HG03103 (cell line): ENCODE results near the gene FAM43B.
A peak's percentile ranks its signal among the peaks of the same experiment; 100 is the strongest.
"Not testable (repeated sequence)": the region's sequence is repeated elsewhere in the genome, so short reads cannot be mapped to it uniquely, and the experiment has no call there.

Source experiments
- ATAC-seq: cut with Tn5 transposase; IDR thresholded peaks from one replicate; pipeline ENCODE4 v1.9.1; 2021; ENCODE audit warnings: low read depth; ENCODE audit not compliant: unreplicated experiment

Gene FAM43B, protein sequence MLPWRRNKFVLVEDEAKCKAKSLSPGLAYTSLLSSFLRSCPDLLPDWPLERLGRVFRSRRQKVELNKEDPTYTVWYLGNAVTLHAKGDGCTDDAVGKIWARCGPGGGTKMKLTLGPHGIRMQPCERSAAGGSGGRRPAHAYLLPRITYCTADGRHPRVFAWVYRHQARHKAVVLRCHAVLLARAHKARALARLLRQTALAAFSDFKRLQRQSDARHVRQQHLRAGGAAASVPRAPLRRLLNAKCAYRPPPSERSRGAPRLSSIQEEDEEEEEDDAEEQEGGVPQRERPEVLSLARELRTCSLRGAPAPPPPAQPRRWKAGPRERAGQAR

DNA sequence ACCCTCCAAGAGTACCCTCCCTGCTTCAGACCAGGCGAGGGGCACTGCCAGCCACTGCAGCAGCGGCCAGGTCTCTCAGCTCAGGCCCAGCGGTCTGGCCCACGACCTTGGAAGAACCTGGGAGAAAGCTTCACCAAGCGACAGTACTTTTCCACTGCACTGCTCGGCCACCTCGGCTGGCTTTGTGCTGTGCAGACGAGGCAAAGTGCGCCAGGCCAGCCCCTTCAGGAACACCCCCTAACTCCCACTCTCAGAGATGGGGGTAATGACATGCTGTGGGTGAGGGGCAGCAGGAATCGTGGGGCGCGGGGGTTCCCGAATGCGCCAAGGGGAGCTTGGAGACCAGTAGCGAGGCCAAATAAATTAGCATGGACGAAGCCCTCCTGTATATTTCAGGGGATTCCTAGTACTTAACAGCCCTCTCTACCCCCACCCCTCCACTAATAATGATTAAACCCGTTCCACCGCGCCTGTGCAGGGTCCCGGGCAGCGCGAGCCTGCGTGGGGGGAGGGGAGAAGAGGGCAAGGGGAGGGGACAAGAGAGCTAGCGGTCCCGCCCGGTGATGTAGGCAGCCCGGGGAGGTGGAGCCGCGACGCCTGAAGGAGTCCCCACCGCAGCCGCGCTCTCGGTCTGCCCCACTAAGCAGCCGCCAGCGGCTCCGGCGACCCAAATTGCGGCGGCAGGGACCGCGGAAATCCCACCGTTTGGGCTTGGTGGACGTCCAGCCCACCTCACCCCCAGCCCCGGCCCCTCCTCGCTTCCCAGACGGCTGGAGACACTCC is at the start of gene FAM43B:
TSS of gene FAM43B (plus strand) at position 629 of the 783 bp plus-strand sequence. CDS start 401 bp downstream, outside the sequence.
- no peak for ATAC-seq

DNA sequence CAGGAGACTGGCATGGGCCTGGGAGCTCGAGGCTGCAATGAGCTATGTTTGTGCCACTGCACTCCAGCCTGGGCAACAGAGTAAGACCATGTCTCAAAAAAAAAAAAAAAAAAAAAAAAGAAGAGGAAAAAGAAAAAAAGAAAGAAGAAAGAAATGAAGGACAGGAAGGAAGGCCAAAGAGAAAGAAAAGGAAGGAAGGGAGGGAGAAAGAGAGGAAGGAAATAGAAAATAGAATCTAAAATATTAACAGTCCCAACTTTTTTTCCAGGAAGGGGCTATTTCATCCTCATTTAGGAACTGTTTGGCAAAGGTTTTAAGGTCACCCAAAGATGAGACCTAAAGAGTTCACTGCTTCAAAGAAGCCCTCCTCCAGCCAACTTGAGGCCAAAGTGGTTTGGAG is 46.9 kb upstream of the FAM43B start:
- ATAC-seq: no peak

DNA sequence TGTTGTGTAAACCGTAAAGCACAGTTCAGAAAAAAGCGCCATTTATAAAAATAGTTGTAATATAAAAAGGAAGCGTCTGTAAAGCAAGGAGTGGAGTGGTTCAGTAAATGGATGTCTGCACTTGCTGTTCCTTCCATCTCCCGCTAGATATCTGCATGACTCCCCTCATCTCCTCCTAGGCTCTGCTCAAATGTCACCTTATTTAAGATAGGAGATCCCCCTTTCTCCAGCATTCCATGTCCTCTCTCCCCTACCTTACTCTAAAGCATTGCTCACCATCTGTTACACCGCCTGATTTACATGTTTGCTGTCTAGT is 45.2 kb upstream of the FAM43B start:
- ATAC-seq: no peak

DNA sequence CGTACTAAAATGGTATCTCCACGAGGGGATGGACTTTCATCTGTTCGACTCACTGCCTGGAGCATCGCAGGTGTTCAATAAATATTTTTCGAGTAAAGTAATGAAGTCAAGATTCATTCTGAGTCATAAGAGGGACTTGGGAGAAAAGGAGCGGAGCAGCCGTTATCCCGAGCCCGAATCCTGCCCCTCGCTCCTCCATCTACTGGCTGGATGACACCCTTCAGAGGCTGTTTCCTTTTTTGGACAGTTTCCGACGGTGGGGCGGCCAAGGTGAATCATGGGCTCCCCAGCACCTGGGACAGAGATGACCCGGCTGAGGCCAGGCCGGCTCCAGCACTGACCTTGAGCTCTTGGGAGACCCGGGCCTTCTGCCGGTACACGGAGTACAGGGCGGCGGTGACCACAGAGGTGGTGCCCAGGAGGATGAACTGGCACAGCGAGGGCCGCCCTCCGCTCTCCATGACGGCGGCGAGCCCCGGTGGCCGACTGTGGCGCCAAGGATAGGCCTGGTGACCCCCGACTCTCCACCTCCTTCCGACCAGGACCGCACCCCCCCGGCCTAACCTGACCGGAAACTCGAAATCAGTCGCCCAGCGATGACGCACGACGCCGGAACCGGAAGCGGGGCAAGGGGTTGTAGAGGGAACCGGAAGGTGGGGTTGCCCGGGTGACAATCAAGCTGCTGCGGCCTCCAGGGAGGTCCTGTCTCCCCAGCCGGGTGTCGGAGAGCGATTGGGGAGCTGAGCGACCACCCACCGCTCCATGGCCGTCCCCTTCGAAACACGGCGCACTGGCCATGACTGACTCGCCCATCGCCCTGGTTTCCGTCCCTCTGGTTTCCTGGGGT is 44.6 kb upstream of the FAM43B start, which contains the start of gene MUL1:
TSS of gene MUL1 (minus strand) at position 588 of the 847 bp plus-strand sequence. CDS start at position 461, 127 bp downstream.
- ATAC-seq: peak; percentile 71

DNA sequence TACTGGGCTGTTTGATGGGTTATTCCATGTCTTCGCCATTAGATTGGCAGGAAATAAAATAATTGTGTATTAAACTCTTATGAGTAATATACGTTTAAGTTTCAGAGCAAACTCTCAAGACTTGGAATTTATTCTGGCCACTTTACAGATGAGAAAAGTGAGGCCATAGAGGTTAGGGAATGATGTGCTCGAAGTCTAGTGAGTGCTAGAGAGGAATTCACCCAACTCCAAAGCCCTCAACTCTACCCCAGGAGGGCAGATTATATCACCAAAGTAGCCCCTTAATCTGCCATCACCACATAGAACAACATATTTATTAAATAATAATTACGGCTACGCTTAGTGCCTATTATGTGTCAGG is 44.0 kb upstream of the FAM43B start:
- no peak for ATAC-seq

DNA sequence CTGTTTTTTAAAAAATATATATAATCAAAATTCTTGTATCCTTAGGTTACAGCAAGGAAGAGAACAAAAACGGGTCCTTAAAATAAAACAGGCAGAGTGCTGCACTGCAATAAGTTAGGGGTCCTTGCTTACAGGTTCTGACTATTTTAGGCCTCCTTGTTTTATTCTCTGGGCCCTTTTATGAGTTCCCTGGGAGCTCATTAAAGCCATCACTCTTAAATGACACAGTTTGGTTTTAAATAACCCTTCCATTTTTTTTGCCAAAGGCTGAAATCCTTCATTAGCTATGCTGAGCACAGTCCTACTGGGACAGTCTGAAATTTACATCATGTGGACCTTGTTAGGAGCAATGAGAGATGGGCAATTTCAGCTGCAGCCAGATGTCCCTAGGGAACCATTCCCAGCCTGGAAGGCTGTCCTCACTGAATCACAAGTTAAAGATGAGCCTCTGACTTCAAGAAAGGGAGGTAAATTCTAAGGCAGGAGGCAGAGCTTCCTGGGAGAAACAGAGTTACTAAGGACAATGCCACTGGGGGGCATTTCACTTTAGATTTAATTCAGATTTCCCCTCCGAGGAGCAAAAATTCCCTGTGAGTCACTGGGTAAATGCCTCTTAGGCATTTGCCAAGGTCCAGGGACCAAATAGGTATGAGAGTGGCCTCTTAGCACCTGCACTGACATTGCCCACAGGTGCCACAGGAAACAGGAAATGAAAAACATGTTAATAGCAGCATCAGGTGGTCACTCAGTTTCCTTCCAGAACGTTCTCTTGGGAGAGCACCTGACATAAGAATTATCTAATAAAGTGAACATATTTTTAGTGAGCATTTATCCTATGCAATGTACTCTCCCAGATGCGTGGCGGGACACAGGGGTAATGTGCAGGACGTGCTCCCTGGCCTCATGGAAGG is 40.6 kb upstream of the FAM43B start:
- no peak for ATAC-seq

DNA sequence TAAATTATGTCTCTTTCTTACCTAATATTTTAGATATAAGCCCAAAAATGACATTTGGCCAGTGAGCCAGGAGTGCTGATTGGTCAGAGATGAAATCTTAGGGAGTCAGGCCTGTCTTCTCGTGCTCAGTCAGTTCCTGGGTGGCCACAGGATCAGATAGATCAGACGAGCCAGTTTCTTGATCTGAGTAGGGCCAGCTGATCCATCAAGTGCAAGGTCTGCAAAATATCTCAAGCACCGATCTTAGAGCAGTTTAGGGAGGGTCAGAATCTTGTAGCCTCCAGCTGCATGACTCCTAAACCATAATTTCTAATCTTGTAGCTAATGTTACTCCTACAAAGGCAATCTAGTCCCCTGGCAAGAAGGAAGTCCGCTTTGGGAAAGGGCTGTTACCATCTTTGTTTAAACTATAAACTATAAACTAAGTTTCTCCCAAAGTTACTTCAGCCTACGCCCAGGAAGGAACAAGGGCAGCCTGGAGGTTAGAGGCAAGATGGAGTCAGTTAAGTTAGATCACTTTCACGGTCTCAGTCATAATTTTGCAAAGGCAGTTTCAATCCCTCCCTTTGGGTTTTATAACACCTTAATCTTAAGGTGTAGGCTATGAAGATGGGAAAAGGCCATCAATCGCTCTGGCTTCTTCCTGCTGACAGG is 32.6 kb upstream of the FAM43B start:
- ATAC-seq: not testable (repeated sequence)

DNA sequence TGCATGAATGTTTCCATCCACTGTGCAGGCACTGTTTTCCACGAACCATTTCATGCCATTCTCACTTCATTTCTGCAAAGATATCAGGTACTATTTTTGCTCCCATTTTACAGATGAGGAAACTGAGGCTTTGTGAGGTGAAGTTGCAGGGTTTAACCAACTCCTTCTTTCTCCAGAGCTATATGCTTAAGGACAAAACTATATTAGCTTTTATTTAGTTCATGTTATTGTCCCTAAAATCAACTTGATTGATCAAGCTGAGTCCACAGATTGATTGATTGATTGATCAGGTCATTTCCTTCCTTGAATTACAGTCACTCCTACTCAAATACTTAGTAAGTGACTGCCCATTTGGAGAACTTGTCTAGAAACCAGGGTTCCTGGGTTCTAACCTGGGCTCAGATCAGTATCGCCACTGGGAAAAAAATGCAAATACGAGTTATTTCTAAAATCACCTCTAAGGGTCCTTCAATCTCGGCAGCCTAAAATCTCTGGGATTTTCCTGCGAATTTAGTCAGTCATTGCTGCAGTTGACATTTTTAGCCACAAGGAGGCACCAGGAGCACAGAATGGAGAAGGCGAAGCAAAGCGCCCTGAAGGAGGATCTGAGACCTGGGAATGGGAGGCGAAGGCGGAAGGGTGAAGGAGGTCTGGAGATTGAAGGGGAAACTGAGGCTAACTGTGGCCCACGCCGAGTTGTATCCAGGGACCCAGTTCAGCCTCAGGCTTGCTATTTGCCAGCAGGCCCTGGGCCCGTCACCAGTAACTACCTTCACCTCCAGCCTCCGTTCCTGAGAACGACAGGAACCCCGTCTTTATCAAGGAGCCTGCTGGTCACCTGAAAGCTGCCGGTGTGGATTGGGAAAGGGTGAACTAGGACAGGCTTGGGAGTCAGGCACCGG is 30.2 kb upstream of the FAM43B start:
- no peak for ATAC-seq

DNA sequence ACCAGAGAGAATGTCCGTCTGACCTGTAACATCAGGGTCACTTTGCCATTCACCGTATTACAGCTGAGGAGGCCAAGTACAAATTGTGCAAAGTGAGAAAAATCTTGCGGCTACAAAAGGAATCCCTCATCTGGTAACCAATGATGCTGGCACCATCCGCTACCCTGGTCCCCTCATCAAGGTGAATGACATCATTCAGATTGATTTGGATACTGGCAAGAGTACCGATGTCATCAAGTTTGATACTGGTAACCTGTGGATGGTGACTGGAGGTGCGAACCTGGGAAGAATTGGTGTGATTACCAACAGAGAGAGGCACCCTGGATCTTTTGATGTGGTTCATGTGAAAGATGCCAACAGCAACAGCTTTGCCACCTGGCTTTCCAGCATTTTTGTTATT is 26.1 kb upstream of the FAM43B start:
- no peak for ATAC-seq

DNA sequence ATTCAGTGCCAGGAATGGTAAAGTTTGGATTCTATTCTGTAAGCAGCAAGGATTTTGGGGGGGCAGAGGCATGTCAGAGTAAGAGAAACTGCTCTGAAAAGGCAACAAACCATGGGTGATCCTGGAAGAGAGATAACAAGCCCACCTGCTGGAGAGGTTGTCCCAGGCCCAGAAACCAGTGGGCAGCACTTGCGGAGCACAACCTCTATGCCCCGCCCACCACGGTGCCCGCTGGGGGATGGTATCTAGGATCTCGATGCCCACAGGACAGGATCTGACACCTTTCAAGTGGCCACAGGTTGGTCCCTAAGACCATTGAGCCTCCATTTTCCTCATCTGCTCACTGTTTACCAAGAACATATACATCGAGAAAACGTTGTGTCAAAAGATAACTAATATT is 24.2 kb upstream of the FAM43B start:
- no peak for ATAC-seq

DNA sequence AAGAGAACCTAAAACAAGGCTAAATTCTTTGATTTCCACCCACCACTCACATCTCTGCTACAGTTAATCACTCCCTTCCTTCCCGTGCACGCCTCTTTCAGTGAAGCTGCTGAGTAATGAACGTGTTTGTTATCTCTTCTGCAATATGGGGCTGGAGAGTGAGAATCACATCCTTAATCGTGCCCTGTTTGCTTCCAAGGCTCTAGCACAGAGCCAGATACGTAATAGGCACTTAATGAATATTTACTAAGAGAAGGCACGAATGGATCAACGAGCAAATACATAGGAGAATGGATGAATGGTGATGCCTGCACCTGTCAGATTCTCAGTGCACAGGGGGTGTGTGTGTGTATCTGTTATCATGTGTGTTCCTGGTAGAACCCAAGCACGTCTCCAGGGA is 22.1 kb upstream of the FAM43B start:
- ATAC-seq: no peak

DNA sequence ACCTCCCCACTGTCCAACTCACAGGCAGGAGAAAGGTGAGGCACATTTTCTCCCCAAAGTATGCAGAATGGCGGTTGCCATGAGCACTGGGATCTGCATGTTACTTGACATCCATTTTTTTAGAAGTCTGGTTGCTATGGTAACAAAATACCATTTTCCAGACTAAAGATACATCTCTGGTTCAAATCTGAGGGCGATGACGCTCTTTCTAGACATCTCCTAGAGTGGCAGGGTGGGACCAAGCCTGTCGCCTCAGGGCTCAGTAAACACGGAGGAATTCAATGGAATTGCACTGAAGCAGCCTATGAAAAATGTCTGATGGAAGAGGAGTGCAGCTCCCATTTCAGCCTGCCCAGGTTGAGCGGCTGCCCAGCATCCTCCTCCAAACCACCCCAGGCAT is 21.5 kb upstream of the FAM43B start:
- ATAC-seq: no peak

DNA sequence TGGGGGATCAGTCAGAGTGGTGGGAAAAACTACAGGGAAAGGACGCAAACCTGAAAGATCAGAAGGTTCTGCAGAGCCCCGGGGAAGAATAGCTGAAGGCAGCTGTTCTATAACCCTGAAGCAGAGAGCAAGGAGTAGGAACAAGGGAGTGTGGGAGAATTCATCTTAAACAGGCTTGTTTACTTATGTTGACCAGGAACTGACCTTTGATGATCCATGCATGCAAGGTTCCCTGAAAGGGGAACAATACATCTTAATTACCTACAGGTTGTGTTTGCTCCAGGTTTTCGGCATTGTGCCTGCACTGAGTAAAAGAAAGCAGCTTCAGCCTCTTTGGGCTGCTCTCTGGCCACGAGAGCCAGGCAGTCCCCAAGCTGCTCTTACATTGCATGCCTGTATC is 18.7 kb upstream of the FAM43B start:
- no peak for ATAC-seq

DNA sequence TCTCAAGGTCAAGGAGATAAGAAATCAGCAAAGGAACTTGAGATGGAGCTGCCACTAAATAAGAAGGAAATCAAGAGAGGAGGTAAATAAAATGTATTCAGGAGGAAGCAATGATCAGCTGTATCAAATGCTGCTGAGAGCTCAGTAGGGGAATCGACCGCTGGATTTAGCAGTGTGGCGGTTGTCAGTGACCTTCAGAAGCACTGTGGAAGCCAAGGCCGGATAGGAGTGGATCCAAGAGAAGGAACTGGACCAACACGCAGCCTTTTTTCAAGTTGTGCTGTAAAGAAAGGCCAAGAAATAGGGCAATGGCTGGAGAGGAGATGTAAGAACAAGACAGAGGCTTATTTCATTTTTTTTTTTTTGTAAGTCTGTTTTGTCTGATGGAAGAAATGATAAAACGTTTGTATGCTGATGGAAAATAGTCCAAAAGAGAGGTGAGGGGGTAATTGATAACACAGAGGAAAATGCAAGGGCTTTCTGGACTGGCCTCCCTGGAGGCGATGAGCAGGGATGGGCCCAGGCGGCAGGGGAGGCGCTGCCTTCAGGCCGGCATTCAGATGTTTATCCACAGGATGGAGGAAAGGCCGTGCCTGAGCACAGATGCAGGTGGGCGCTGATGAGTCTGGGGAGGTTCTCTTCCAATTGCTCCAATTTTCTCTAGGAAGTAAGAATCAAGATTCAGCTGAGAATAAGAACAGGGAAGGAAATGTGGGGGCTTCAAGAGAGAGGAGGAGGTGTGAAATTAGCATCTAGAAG is 17.5 kb upstream of the FAM43B start:
- no peak for ATAC-seq

DNA sequence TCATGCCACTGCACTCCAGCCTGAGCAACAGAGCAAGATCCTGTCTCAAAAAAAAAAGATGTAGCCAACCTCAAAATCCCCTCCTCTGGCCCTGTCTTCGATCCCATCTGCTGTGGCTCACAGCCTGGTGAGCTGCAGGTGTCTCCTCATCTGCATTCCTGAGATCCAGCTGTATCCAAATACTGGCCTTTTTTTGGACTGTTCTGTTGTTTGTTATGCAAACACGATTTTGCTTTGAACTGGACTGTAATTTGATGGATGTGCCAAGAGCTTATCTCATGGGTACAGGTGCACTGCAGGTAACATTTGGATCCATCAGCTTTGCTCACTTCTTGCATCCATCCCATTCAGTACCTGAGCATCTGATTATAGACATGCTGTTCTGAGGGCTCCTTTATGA is 14.1 kb upstream of the FAM43B start:
- ATAC-seq: no peak

DNA sequence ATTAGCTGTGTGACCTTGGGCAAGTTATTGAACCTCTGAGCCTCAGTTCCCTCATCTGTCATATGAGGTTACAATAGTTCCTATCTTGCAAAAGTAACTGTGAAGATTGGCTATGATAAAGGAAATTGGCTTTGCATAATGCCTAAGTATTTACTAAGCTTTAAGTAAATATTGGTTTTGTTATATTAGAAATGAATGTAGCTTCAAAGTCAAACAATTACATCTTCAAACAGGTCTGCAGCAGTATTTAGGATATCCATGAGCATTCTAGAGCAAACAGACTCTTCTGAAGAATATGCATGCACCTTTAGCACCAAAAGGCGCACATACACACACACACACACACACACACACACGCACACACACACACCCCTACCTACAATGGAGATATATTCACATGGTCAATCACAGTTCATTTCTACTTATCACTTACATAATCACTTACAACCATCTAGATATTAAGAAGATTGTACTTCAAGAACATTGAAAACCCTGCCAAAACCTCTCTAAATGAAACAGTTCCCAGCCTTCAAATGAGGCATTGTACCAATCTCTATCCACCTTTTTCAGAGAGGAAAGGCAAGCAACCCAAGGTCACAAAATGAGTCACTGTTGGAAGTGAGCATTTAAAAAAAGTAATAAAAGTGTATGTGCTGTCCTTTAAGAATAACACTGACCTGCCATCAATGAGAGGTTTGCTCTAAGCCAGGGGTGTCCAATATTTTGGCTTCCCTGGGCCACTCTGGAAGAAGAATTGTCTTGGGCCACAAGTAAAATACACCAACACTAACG is 13.4 kb upstream of the FAM43B start:
- ATAC-seq: no peak

DNA sequence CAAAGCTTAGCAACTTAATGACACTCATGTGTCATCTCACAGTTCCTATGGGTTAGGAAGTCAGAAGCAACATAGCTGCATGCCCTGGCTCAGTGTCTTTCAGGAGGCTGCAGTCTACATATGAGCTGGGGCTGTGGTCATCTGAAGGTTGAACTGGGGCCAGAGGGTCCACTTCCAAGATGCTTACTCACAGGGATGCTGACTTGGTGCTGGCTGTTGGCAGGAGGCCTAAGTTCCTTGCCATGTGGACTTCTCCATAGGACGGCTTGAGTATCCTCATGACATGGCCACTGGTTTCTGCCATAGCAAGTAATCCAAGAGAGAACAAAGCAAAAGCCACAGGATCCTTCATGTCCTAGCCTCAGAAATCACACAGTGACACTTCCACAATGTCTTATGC is 12.1 kb upstream of the FAM43B start:
- no peak for ATAC-seq
